HG03439 (cell line): ENCODE data around the gene CENPB.
A peak's percentile ranks its signal among the peaks of the same experiment; 100 is the strongest.

Source experiments
- ATAC-seq: cut with Tn5 transposase; IDR thresholded peaks from one replicate; pipeline ENCODE4 v1.9.1; 2021; ENCODE audit warnings: mild to moderate bottlenecking, moderate library complexity; ENCODE audit not compliant: unreplicated experiment

The CENPB gene

DNA sequence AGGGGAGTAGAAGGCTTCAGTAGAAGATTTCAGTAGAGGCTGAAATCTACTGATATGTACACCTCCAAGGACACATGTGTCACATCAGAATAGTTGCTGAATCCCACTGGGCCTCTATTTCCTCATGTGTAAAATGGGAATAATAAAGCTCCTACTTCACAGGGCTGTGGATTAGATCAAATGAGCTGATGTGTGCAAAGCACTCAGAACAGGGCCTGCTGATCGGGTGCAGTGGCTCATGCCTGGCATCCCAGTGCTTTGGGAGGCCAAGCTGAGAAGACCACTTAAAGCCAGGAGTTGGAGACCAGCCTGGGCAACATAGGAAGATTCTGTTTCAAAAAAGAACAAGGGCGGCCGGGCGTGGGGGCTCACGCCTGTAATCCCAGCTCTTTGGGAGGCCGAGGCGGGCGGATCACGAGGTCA is 25.7 kb upstream of the CENPB start:
- ATAC-seq: no peak

DNA sequence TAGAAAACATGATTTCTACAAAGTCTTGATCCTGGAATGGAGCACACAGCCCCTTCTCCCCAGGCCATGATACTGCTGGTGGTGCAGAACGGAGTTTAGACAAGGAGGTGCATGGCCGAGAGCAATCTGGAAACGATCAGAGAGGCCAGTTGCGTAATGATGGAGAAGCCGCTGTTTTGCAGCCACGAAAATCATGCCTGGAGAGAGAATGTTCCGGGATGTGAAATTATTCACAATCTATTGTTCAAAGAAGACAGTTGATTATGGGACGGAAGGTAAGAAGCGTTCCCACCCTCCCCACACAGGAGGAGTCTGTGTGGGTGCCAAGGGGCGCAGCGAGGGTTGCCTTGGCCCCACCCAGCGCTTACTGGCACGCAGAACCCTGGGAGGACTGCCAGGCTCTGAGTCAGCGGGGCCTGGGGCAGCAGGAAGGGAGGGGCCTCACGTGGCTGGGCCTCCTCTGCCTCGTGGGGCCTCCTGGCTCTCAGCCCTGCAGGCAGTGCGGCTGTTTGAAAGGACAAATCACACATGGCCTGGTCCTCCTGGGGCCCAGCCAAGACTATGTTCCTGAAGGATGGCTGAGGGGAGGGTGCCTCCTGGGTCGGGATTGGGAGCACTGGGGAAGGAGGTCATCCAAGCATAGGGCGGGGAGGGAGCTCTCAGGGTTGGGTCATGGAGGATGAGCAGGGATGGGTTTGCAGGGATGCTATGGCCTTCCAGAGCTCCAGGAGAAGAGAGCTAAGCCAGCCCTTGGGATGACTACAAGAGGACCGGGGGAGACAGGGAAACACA is 25.1 kb upstream of the CENPB start:
- no peak for ATAC-seq

DNA sequence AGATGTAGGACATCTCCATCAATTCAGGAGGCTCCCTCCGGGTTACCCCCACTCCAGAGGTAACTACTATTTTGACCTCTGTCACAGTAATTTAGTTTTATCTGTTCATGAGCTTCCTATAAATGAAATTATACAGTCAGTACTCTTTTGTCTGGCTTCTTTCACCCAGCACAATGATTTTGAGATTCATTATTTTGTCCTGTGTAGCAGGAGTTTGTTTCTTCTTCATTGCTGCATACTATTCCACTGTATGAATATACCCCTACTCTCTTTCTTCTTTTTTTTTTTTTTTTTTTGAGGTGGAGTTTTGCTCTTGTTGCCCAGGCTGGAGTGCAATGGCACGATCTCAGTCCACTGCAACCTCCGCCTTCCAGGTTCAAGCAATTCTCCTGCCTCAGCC is 22.0 kb upstream of the CENPB start:
- no peak for ATAC-seq

DNA sequence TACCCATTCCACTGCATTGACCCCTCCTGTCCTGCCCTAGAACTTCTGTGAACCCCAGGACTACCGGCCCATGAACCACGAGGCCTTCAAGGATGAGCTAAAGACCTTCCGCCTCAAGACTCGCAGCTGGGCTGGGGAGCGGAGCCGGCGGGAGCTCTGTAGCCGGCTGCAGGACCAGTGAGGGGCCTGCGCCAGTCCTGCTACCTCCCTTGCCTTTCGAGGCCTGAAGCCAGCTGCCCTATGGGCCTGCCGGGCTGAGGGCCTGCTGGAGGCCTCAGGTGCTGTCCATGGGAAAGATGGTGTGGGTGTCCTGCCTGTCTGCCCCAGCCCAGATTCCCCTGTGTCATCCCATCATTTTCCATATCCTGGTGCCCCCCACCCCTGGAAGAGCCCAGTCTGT is 18.2 kb upstream of the CENPB start:
- ATAC-seq: no peak

DNA sequence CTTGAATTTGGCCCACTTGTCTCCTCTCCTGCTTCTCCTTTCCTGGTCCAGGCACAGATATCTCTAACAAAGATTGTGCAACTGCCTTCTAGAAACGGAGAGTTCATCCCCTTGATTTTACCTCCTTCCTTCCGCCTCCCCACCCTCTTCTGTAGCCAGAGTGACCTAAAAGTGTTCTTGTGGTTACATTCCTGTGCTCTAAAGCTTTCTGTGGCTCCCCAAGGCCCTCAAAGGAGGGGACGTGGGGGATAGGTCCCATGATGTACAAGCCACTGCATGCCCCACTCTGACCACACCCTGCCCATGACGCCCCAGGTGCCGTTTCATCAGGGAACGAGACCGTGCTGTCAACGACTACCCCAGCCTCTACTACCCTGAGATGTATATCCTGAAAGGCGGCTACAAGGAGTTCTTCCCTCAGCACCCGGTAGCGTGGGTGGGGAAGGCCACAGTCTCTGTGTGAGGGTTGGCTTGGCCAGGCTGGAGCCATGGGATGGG is 17.8 kb upstream of the CENPB start:
- ATAC-seq: no peak

DNA sequence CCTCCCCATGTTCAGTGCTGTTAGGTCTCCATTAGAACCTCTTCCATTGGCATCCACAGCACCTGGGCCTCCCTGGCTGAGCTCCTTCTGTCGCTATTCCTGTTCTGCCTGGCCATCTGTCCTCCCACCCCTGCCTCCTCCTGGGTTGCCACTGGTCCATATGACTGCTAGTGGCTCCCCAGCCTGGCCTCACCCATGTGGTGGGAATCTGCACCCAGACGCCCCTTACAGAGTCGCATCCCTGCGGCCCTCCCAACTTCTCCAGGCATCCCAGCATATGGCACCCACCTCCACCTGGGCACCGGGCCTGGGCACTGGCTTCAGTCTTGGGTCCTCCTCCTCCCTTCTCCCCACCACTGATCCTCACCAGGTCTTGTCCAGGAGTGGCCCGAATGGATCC is 17.3 kb upstream of the CENPB start:
- ATAC-seq: no peak

DNA sequence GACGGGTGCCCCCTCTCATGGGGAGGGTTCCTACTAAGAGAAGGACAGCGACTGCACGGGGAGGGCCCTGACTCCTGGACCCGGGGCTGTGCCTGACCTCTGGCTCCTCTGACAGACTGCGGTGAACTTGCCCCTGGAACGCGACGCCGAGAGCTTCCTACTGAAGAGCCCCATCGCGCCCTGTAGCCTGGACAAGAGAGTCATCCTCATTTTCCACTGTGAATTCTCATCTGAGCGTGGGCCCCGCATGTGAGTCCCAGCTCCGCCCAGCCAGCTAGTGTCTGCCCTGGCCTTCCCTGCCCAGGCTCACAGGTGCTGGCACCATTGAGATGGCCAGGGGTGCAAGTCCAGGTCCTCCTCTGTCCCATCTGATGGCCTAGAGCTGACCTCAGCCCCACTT is 16.7 kb upstream of the CENPB start:
- ATAC-seq: no peak

DNA sequence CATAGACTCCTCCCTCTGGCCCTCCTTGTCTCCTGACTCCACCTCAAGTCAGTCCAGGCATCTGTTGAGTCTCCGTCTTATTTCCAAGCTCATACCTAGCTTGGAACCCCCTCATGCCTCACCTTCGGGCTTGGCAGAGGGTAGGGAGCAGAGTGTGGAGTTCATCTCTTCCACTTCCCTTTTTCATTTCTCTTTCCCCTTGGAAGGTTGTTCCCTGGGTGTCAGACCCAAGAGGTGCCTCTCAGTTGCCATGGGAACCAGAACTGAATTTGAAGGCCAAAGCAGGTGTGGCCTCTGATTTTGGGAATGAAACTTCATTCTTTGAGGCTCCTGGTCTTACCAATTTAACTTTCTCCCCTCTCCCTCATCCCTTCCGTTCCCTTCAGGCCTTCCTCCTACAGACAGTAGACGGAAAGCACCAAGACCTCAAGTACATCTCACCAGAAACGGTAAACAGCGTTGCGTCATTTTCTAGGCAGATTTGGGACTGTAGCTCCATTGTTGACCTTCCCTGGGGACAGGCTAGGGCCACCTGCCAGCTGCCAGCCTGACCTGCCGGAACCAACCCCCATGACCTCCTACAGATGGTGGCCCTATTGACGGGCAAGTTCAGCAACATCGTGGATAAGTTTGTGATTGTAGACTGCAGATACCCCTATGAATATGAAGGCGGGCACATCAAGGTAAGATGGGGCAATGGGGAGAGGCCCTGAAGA is 16.1 kb upstream of the CENPB start:
- no peak for ATAC-seq

DNA sequence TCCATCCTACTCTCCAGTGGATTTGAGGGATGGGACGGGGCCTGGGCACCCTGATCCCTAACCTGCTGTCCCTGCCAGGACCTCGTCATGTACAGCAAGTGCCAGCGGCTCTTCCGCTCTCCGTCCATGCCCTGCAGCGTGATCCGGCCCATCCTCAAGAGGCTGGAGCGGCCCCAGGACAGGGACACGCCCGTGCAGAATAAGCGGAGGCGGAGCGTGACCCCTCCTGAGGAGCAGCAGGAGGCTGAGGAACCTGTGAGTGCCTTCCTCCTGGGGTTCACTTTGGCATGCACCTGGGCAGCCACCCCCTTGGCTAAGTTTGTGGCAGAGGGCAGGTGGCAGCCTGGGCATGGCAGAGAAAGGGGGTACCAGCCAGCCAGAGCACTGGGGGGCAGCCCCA is 15.3 kb upstream of the CENPB start:
- ATAC-seq: no peak

DNA sequence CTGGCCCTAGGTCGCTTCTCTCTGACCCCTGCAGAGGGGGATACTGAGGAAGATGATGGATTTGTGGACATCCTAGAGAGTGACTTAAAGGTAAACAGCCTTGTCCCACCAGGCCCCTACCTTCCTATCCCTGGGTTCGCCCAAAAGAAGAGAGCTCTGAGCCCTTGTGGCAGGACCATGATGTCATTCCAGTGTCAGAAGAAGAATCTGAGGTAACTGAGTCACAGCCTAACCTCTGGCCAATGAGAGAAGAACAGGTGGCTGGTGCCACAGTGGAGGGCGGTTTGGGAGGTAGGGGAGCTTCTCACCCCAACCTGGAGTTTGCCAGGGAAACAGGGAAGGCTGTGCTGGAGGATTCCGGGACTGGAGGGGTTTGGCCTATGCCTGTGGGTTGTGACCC is 14.8 kb upstream of the CENPB start:
- no peak for ATAC-seq

DNA sequence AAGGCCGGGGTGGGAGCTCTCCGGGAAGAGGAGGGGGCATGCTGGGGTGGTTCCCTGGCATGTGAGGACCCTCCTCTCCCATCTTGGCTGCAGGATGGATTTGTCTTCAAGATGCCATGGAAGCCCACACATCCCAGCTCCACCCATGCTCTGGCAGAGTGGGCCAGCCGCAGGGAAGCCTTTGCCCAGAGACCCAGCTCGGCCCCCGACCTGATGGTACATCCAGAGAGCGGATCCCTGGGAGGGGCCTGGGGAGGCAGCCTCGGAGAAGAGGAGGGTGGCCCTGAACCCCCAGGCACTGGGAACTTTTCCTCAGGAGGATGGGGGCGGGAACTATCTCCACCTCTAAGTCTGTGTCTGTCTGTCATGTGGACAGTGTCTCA is 14.3 kb upstream of the CENPB start:
- no peak for ATAC-seq

DNA sequence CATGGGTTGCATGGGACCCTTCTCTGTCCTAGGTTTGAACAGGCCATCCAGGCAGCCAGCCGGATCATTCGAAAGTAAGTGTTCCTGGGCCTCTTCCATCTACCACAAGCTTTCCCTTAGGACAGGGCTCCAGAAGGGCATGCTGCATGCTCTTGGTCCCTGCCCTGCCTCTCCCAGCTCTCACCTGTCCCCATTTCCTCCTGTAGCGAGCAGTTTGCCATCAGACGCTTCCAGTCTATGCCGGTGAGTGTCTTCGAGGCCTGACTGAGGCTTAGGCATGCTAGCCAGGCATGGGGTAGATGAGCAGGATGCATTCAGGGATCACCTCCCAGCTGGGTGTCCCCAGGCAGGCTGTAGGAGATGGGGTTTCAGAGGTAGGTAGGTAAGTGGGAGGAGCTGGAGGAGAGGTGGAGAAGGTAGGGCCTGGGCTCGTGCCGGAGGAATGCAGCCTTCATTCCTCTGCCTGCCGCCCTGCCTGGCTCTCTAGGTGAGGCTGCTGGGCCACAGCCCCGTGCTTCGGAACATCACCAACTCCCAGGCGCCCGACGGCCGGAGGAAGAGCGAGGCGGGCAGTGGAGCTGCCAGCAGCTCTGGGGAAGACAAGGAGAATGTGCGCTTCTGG is 13.8 kb upstream of the CENPB start:
- no peak for ATAC-seq

DNA sequence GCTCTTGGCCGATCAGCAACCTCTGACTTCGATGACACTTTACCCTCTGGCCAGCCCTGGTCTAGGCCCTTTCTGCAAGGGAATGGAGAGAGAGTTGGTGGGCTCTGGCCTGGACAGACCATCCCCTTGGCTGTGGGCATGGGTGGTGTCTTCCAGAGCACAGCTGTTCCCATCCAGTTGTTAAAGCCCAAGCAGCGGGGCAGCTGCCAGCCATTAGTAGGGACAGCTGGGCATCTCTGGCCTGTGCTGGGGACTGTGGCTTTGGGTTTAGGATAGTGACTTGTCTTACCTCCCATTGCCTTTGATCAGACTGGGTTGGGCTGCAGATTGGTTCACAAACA is 12.3 kb upstream of the CENPB start:
- no peak for ATAC-seq

DNA sequence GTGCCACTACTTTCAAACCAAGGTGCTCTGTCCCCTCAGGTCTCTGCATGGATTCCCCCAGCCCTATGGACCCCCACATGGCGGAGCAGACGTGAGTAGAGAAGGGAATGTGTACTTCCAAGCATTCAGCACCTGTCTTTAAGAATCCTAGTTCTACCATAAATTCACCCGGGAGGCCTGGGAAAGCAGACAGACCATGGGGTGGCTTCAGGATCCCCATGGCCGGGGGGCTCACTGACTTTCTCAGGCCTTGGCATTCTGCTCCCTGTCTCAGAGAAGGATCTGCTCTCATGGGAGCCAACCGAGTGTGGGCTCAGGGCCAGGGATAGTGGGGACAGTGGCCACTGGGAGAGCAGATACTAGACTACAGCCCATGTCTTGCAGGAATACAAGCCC is 11.8 kb upstream of the CENPB start:
- no peak for ATAC-seq

DNA sequence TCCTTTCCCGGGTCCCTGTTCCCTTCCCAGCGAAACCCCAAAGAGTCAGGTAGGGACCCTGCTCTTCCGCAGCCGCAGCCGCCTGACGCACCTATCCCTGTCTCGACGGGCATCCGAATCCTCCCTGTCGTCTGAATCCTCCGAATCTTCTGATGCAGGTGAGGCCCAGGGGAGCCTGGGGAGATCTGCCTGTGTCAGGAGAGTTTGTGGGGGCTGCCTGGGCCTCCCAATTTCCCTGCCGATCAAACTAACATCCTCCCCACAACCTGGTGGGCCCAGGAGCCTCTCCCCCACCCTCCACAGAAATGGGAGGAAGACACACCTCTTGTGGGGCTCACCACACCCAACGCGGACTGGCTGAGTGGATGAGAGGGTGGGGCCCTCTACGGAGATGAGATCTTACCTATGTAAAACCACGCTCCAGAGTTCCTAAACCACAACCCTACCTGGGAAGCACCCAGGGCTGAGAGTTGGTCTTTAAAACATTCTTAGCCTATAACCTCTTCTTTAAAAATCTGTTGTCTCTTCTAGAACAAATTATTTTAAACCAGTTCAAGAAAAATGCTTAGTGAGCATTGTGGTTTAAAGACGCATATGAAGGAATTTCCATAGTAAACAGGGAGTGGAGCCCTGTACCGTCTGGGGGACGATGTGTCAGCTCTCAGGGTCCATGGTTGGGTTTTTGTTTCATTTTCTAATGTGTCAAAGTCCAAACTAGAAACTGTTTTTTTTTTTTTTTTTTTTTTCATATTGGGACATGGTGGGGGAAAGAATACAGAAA is 11.2 kb upstream of the CENPB start:
- ATAC-seq: no peak

DNA sequence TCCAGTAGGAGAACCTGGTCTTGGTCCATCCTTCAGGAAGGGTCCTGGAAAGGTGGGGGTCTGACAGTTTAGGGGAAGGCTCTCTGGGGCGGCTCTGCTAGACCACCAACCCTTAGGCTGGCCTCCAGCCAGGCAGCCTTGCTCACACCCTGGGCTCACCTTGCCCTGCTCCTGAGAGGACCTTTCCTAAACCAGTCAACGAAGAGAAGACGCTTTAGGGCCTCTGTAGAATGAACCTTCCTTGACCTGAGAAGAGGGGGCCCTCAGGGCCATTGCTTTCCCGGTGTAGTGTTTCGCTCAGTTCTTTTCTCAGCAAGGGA is 10.6 kb upstream of the CENPB start:
- no peak for ATAC-seq

DNA sequence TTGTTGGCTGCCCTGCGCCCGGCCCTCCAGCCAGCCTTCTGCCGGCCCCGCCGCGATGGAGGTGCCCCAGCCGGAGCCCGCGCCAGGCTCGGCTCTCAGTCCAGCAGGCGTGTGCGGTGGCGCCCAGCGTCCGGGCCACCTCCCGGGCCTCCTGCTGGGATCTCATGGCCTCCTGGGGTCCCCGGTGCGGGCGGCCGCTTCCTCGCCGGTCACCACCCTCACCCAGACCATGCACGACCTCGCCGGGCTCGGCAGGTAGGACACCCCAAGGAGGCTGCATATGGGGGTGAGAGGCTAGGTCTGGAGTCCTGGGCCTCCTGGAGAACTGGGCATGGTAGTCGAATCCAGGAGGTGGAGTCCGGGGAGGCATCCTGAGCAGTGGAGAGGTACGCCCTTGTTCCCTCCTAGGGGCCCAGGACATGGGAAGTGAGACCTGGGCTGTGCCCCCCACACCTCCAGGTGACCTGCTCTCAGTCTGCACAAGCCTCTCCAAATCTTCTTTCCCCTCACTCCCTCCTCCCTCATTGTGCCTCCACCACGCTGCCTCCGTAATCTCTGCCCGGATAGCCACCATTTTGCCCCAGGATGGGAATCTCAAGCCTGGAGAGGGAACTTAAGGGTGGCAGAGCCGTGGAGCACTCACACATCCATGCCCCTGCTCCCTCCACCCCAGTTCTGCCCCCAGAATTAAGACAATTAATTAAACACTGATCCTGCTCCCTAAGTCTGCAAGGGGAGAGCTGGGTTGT is 10.1 kb upstream of the CENPB start:
- no peak for ATAC-seq

DNA sequence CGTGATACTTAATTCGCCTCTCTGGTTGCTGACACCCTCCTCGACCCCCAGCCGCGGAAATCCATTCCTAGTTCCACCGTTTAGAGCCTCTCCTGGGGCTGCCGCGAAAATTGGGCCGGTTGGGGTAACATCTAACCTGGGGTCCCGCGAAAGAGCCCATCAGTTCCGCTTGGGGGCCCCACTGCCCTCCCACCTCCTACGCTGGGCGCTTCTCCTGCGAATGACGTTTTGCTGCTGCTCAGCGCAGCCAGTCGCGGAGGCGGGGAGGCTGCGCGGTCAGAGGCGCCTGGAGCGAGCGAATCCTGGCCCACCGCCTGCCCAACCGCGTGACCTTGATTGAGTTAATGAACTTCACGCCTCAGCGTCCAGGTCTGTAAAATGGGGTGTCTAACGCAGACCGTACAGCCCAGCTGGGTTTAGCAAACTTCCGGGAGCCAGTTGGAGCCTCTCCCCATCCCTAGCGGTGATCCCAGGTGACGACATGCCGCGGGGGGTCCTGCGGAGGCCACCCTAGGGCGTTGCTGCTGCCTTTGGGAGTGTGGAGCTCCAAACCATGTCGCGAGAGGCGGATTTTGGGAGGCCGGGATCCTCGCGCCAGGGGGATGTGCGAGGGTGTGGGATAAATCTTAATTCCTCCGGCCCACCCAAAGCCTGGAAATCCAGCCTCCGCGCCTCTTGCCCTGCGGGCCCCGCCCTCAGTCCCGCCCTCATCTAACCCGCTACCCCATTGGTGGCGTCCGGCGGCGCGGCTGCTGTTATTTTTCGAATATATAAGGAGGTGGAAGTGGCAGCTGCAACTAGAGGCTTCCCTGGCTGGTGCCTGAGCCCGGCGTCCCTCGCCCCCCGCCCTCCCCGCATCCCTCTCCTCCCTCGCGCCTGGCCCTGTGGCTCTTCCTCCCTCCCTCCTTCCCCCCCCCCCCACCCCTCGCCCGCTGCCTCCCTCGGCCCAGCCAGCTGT is 9.2 kb upstream of the CENPB start, which contains the start of gene CDC25B:
Gene CDC25B (plus strand): TSS at position 800 of the 958 bp plus-strand sequence. CDS start 222 bp downstream, outside the sequence.
- ATAC-seq: peak; percentile 66

DNA sequence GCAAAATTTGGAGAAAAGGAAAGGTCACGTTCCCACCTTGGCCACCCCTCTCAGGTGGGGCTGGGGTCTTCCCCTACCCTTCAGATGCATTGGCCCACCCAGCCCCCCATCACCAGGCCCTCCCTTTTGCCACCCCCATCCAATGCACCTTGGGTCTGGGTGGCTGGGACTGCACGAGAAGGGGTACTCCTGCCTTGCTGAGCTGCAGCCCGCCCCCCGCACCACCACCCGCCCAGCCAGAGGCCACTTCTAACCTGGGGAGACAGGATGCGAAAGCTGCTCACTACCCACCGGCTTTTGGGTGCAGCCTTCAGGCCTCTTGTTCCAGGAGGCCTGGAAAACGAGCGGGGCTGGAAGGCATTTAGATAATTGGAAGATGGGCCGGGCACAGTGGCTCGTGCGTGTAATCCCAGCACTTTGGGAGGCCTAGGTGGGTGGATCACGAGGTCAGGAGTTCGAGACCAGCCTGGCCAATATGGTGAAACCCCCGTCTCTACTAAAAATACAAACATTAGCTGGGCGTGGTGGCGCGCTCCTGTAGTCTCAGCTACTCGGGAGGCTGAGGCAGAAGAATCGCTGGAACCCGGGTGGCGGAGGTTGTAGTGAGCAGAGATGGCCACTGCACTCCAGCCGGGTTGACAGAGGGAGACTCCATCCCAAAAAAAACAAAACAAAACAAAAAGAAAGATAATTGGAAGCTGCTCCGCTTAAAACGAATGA is 8.3 kb upstream of the CENPB start:
- no peak for ATAC-seq
